Cerebellar nuclear complex (tissue), 1 donor: ENCODE results near the gene CYB5A.

Experiments
- DNase-seq, 2 experiments: peaks; one replicate each; lab custom pipeline; 2025; lab: John Stamatoyannopoulos, UW

The CYB5A gene

GRCh38 chr18:74213429-74213828 lies 78.3 kb downstream of the CYB5A start:
- DNase-seq = no peak

- DNase-seq = no peak
Measured at GRCh38 chr18:74204526-74205152, 87.1 kb downstream of the CYB5A start.

- no peak for DNase-seq
Measured at GRCh38 chr18:74203811-74204210, 88.0 kb downstream of the CYB5A start.
